ENCODE data around the gene PPFIBP2.

Gene PPFIBP2

DNA sequence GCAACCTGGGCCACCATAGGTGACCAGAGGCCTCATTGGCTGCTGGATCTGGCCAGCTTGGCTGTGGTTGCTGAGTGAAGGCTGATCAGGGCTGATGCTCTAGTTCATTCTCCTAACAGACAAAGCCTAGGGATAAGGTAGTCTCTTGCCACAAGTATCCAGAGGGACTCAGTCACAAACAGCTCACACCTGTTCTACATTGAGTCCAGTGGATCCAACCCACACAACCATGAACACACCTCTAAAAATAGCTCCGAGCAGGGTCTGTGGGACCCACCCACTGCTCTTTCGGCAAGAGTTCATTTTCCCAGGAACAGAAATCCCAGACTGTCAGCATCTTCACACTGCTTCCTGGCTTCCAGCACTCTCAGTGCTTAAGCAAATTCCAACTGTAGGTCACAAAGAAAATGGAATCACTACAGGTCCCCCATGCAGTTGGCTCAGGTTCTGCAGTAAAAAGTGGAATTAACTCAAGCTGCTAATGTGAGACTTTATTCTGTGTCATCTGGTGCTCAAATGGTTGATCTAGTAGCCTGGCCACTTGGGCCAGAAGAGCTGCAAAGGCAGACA, 67.3 kb downstream of the PPFIBP2 start:
- DNase-seq = no peak

DNA sequence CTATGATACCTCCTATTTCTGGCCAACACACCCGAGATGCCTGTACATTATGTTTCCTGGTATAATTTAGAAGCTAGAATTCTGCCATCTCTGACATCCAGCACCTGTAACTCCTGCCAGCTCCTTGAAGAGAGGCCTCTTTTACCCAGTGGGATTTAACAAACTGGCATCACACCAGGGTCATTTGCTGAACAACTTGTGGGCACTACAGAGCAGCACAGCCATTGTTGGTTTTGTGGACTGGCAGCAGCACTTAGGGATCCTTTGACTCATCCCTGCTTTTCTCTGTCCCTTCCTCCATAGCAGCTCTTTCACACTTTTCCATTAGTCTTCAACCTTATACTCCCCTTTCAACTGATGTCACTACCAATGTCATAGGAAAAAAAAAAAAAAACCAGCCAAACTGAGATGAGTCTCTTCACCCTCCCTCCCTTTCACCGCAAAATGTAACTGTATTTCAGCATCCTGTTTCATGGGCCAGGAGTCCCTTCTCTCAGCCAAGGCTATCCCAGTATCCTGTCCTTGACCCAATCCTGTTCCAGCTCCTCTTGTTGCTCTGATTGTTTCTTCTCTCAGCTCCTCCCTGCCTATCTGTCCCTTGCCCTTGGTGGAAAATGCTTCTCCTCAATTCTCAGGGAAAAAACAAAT, 68.7 kb downstream of the PPFIBP2 start:
- no peak for DNase-seq

- no peak for DNase-seq
Measured at GRCh38 chr11:7583248-7583647, 69.4 kb downstream of the PPFIBP2 start.

DNA sequence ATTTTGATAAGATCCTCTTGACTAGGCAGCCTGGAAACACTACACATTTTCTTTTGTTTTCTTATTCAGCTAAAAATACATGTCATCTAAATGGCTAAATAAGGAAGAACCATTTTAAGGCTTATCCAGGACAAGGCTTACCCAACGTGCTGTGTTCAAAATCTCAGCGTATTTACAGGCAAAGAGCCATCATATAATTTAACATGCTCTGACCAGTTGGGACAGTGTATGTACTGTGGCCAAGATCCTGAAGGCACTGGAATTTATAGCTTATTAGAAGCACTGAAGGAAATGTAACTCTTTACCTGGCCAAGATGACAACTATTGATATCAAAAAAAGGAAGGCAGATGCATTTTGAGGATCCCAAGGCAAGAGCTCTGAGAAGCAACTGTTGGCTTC, 71.1 kb downstream of the PPFIBP2 start:
- no peak for DNase-seq

- no peak for DNase-seq
Measured at GRCh38 chr11:7585816-7586215, 72.0 kb downstream of the PPFIBP2 start.

DNA sequence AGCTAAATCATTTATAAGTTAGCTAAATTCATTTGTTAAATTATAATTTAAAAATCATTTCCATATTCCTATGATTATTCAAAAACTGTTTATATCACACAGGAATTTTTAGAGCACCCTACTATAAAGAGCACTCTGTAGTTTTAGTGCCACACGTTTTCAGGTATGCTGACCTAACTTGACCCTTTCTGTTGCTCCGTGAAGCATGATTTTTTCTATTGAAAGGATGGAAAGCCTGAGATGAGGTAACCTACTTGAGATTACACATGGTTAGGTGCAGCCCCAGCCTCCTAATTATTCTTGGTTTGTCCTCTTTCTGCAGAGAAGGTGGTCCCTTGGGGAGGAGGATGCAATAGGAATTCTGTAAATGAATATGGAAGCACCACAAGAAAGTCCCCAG, 72.6 kb downstream of the PPFIBP2 start:
- DNase-seq = no peak

- DNase-seq = no peak
Measured at GRCh38 chr11:7587712-7588111, 73.9 kb downstream of the PPFIBP2 start.

- DNase-seq = no peak
Measured at GRCh38 chr11:7589861-7590260, 76.1 kb downstream of the PPFIBP2 start.

DNA sequence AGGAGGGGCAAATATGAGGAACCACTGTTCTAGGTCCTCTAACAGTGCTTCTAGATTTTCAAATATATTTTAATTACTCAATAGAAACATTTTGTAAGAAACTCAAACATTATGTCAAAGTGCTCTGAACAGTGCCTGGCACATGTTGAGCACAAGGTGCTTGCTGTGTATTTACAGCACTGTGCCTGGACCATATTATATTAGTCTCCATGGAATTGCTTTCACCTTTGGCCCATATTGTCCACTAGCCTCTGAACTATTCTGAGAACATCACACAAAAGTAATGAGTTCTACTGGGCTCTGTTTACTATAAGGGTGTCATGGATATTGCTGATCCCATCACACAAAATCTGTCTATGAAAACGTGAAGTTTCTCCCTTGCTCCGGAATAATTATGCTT, 76.7 kb downstream of the PPFIBP2 start:
- no peak for DNase-seq

GRCh38 chr11:7591107-7591894, 77.5 kb downstream of the PPFIBP2 start:
- no peak for DNase-seq

GRCh38 chr11:7591987-7592386, 78.2 kb downstream of the PPFIBP2 start:
- DNase-seq = no peak

DNA sequence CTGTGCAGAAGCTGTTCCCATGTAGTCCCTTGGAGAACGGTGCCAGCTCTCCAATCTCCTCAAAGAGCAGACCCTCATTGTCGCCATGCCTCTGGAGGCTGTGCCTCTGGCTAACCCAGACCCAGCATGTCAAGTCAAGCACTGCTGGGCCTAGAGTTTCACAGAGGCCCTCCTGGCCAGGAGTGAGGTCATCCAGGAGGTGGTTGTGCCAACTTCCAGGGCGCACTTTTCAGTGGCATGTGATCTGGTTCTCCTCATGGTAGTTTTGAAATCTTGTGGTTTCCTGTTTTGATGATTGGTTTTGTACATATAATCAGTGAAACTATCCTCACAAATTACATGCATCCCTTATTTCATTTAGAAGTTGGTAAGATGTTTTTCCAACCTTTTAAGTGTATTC, 78.9 kb downstream of the PPFIBP2 start:
- no peak for DNase-seq

- DNase-seq = no peak
Measured at GRCh38 chr11:7593481-7593880, 79.7 kb downstream of the PPFIBP2 start.

GRCh38 chr11:7595016-7595866, 81.4 kb downstream of the PPFIBP2 start:
- DNase-seq = no peak

DNA sequence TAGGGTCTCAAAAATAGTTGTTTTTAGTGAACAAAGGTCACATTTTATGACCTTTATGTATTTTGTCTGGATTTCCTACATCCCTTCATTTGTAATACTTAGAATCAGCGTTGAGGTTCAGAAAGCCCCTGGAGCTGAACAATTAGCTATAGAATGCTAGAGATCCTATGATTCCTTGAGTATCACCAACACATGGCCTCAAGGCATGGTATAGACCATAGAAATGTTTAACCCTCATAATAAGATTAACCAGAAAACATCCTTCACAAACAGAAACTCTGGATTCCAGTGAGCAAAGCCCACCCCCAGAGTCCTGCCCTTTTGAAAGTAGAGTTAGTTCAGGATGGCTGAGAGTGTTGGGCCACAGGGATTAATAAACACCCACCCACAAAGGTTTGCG, 82.2 kb downstream of the PPFIBP2 start:
- no peak for DNase-seq

- DNase-seq = no peak
Measured at GRCh38 chr11:7596975-7597391, 83.2 kb downstream of the PPFIBP2 start.

DNA sequence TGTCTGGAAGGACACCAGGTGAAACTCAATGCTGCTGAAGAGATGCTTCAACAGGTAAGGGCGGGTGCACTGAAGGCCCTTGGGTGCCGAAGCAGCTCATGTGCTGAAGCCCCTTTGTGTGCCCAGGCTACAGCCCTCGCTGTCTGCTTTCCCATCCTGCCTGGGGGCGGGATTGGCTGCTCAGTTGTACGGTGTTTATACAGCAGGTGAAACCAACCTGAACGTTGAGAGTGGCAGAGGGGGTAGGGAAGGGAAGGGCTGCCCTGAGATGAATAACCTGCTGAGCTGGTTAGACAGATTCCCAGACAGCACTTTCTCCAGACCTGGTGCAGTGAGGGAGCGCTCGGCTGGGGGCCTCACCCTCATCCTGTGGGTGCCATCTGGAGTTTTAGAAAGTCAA, 83.8 kb downstream of the PPFIBP2 start:
- no peak for DNase-seq

- DNase-seq = no peak
Measured at GRCh38 chr11:7599209-7599608, 85.4 kb downstream of the PPFIBP2 start.

DNA sequence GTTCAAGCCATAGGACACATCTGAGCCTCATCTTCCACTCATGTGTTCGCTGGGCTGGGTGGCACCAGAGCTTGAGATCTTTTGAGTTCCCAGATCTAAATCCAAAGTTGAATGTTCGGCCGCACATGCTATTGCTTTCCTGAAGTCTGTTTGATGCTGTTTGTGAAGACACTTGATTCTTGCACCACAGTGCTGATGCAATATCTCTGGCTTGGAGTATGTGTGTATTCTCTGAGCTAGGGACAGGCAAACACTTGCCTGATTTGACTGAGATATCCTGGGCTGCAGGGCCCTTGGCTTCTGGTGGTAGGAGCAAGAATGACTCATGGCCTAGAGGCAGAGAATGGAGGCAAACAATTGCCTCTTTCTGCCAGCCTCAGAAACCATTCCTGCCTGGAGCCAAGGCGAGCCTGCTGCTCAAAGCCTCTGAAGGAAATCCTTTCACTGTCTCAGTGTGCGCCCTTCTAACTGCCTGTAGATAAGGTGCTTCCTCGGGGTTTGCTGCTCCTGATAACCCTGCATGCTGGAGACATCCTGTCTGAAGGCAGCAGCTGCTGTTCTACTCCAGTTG, 86.5 kb downstream of the PPFIBP2 start:
- DNase-seq = no peak

GRCh38 chr11:7603031-7603781, 89.4 kb downstream of the PPFIBP2 start:
- DNase-seq = no peak

- DNase-seq = no peak
Measured at GRCh38 chr11:7604331-7604955, 90.6 kb downstream of the PPFIBP2 start.

All from central memory CD4-positive, alpha-beta T cell (primary cell).